Heart right ventricle (tissue), 16 donors: ENCODE results near the gene PRKACB. TPM values are rescaled to one million over a fixed set of nuclear protein-coding genes. Genes with fewer than 3 reads are reported as not detected.

Experiments used
- ATAC-seq, 8 donors: fragments of 200-7000 bp; cut with Tn5 transposase; one replicate each; pipeline ENCODE4 v1.9.1; 2020; ENCODE audit warnings: mild to moderate bottlenecking in 8 of 8, moderate library complexity in 8 of 8, moderate number of reproducible peaks in 1 of 8
- DNase-seq, 2 donors: peaks; one replicate each; pipeline ENCODE4 v3.0.0-alpha.2; 2020
- H3K27ac ChIP-seq, 10 donors: fragments of 200-600 bp; sonication (generic) in 2 of 10; one replicate each; pipeline versions ENCODE4 v1.5.0 to v1.8.0; 2020 to 2022; ENCODE audit warnings: mild to moderate bottlenecking in 3 of 10
- H3K27me3 ChIP-seq, 7 donors: fragments of 200-600 bp; one replicate each; pipeline ENCODE4 v1.8.0; 2021 to 2022; ENCODE audit warnings: mild to moderate bottlenecking in 2 of 7
- H3K36me3 ChIP-seq, 9 donors: fragments of 200-600 bp; sonication (generic) in 1 of 9; one replicate each; pipeline versions ENCODE4 v1.5.0 to v1.8.0; 2020 to 2022; ENCODE audit warnings: mild to moderate bottlenecking in 2 of 9
- H3K4me1 ChIP-seq, 9 donors: fragments of 200-600 bp; sonication (generic) in 1 of 9; one replicate each; pipeline versions ENCODE4 v1.5.0 to v1.8.0; 2020 to 2022; ENCODE audit warnings: mild to moderate bottlenecking in 4 of 9
- H3K4me3 ChIP-seq, 10 donors: fragments of 200-600 bp; sonication (generic) in 2 of 10; one replicate each; pipeline versions ENCODE4 v1.5.0 to v1.8.0; 2020 to 2022; ENCODE audit warnings: mild to moderate bottlenecking in 7 of 10, moderate library complexity in 2 of 10
- H3K9me3 ChIP-seq, 11 donors: fragments of 200-600 bp in 10 of 11; sonication (generic) in 2 of 11; one replicate each; pipeline versions ENCODE4 v1.5.0 to v1.8.0; 2013 to 2022; ENCODE audit warnings: mild to moderate bottlenecking in 2 of 11, control low read depth in 1 of 11, moderate library complexity in 1 of 11
- CTCF ChIP-seq, 9 donors: fragments of 200-600 bp; sonication (generic) in 2 of 9; IDR thresholded peaks; one replicate each; pipeline versions ENCODE4 v1.5.0 to v1.8.0; 2021 to 2022; ENCODE audit warnings: antibody characterized with exemption in 9 of 9, mild to moderate bottlenecking in 5 of 9, moderate library complexity in 1 of 9
- WGBS, 2 donors: extraction: QIAGEN DNeasy Blood & Tissue Kit; methylation state at CpG; one replicate each; pipeline ENCODE4 v1.1.7; 2013; ENCODE audit warnings: inconsistent platforms in 1 of 2; 5-methylcytosine and 5-hydroxymethylcytosine counted together
- intact Hi-C, 10 donors: fragments of 100-400 bp; cut with DNase I; formaldehyde crosslinking; loops; one replicate each; pipeline versions ENCODE4 v1.11.1 to v1.14.2; 2022
- polyA plus RNA-seq, 2 donors: library from polyadenylated mRNA; stranded (reverse); fragments of 200-250 nt; gene quantifications; one replicate each; pipeline ENCODE4 v1.2.3, GENCODE V29; 2013
- total RNA-seq, 10 donors: library from RNA; stranded (reverse); fragmentation: NEBNext Ultra II Directional in 3 of 10; extraction: Animal tissue kit (Norgen Biotek cat#: 25700) in 3 of 10; gene quantifications; one replicate each; pipeline versions ENCODE4 v1.2.1 to v1.2.4, GENCODE V29; 2021 to 2023
- donor health status: Arrhythmogenic right ventricular cardiomyopathy.
- donor health status: ischemic (EF 13 %, LVEDD 7.1; RV severe dilation, severe dysfunction).
- donor health status: healthy with polysubstance abuse.
- donor health status: DM: no; HTN: yes; CAD: no.
- donor health status: DM: no; HTN: no; CAD: no.
- donor health status: ischemic (EF 25% LVEDD 6.9; RV normal size, moderate dysfunction).
- donor health status: ischemic (EF 25% LVEDD 5.7; RV mildly dilated, moderate dysfunction).
- donor health status: healthy.
- donor health status: DM: yes; HTN: yes; CAD: no.
- donor health status: Ischemic cardiomyopathy.
- donor health status: ischemic (EF 35%, LVEDD 5.7; RV mildly dilated, moderate dysfunction).
- donor health status: nonischemic (EF 11% LVEDD 7.7; RV severe dilation, severe dysfunction).
- donor health status: DM: yes; HTN: yes; CAD: no.
- donor health status: PGD.
- donor health status: ischemic (EF 29% LVEDD 5.4; RV normal size, mild dysfunction).
- donor health status: nonischemic (EF 23%, LVEDD 6.1; RV moderate dilation, normal function).

Gene PRKACB
- total and polyA plus RNA-seq, 12 donors = 6.4 to 49.1 (median 39.6) TPM

GRCh38 chr1:84278905-84279304 lies 134.8 kb downstream of the PRKACB start:
- no peak overlapping the region for H3K27ac ChIP-seq
- no peaks in the 10 kb centered on the region for H3K9me3 ChIP-seq
- intact Hi-C loops = no loop called here
- no peaks in the 10 kb centered on the region for H3K36me3 ChIP-seq
- ATAC-seq (no peak), DNase-seq (no peak)
- 52 to 68% methylated on average over 7 of the region's 7 CpGs for WGBS, 2 donors
- no peaks in the 10 kb centered on the region for H3K4me1 ChIP-seq
- H3K4me3 ChIP-seq = no peak overlapping the region
- peaks cover 0 to 5% (median 0%) of the 10 kb centered on the region in 7 donors for H3K27me3 ChIP-seq
- no peak for TF ChIP-seq CTCF (IDR thresholded peaks at IDR 0.05)

- ATAC-seq (no peak), DNase-seq (no peak)
- Histone ChIP-seq H3K4me3 (no peak overlapping the region), H3K4me1 (no peaks in the 10 kb centered on the region), H3K27ac (no peak overlapping the region), H3K9me3 (peaks cover 0 to under 1% (median 0%) of the 10 kb centered on the region in 11 donors), H3K27me3 (peaks cover 0 to under 1% (median 0%) of the 10 kb centered on the region in 7 donors), H3K36me3 (no peaks in the 10 kb centered on the region)
- TF ChIP-seq CTCF (IDR thresholded peaks at IDR 0.05) = no peak
- intact Hi-C loops = no loop called here
Measured at GRCh38 chr1:84280912-84281311, 136.8 kb downstream of the PRKACB start.

GRCh38 chr1:84282780-84283333 lies 138.8 kb downstream of the PRKACB start:
- no peak for ATAC-seq

GRCh38 chr1:84283381-84283780 lies 139.3 kb downstream of the PRKACB start:
- ATAC-seq (no peak), DNase-seq (no peak)
- Histone ChIP-seq H3K27ac (no peak overlapping the region), H3K27me3 (no peaks in the 10 kb centered on the region), H3K4me1 (no peaks in the 10 kb centered on the region), H3K36me3 (no peaks in the 10 kb centered on the region), H3K4me3 (no peak overlapping the region), H3K9me3 (peaks cover 0 to 25% (median 15%) of the 10 kb centered on the region in 11 donors)
- 47 to 55% methylated on average over 1 of the region's 1 CpG for WGBS, 2 donors
- TF ChIP-seq CTCF (IDR thresholded peaks at IDR 0.05) = no peak
- intact Hi-C loops = no loop called here

More at GRCh38 chr1:84282780-84283333, 138.8 kb downstream of the PRKACB start:
- intact Hi-C loops = no loop called here
- H3K36me3 ChIP-seq = no peaks in the 10 kb centered on the region
- TF ChIP-seq CTCF (IDR thresholded peaks at IDR 0.05) = no peak
- 96 to 100% methylated on average over 1 of the region's 1 CpG for WGBS, 2 donors
- no peaks in the 10 kb centered on the region for H3K27me3 ChIP-seq
- H3K4me3 ChIP-seq = no peak overlapping the region
- H3K27ac ChIP-seq = no peak overlapping the region
- H3K9me3 ChIP-seq = peaks cover 0 to 20% (median 12%) of the 10 kb centered on the region in 11 donors
- H3K4me1 ChIP-seq = no peaks in the 10 kb centered on the region
- no peak for DNase-seq
